Loucy (cell line): ENCODE results near the gene SYNJ2.

Experiments used
- H2AFZ ChIP-seq: fragments of 200-600 bp; sonication (generic); 2 replicates; pipeline ENCODE4 v1.6.0; 2016; ENCODE audit warnings: antibody characterized with exemption, mild to moderate bottlenecking, low read length, moderate library complexity
- H3F3A ChIP-seq: fragments of 200-600 bp; 2 replicates; pipeline ENCODE4 v1.6.0; 2016; ENCODE audit warnings: antibody characterized with exemption, low read depth, mild to moderate bottlenecking
- H3K27me3 ChIP-seq: fragments of 200-600 bp; sonication (generic); 2 replicates; pipeline ENCODE4 v1.6.1; 2014; ENCODE audit warnings: low read length, mild to moderate bottlenecking; ENCODE audit not compliant: insufficient read depth, poor library complexity, severe bottlenecking
- H3K36me3 ChIP-seq: fragments of 200-600 bp; sonication (generic); 2 replicates; pipeline ENCODE4 v1.6.1; 2016; ENCODE audit warnings: low read length; ENCODE audit not compliant: insufficient read depth
- H3K4me1 ChIP-seq: fragments of 200-600 bp; sonication (generic); 2 replicates; pipeline ENCODE4 v1.5.1; 2014; ENCODE audit warnings: low read length, mild to moderate bottlenecking; ENCODE audit not compliant: insufficient read depth, poor library complexity, severe bottlenecking
- H3K4me2 ChIP-seq: fragments of 200-600 bp; sonication (generic); 2 replicates; pipeline ENCODE4 v1.6.0; 2014; ENCODE audit warnings: antibody characterized with exemption, low read length, low read depth, mild to moderate bottlenecking; ENCODE audit not compliant: poor library complexity, severe bottlenecking
- H3K4me3 ChIP-seq: fragments of 200-600 bp; sonication (generic); 2 replicates; pipeline ENCODE4 v1.5.1; 2014; ENCODE audit warnings: low read length, mild to moderate bottlenecking, mixed read lengths; ENCODE audit not compliant: poor library complexity, severe bottlenecking
- H3K79me2 ChIP-seq: fragments of 200-600 bp; sonication (generic); 2 replicates; pipeline ENCODE4 v1.6.1; 2014; ENCODE audit warnings: low read length; ENCODE audit not compliant: insufficient read depth
- H3K9ac ChIP-seq: fragments of 200-600 bp; sonication (generic); 2 replicates; pipeline ENCODE4 v1.6.0; 2014; ENCODE audit warnings: mild to moderate bottlenecking, low read depth, low read length, moderate library complexity; ENCODE audit not compliant: poor library complexity, severe bottlenecking
- H3K9me2 ChIP-seq: fragments of 200-600 bp; sonication (generic); replicated peaks from 2 replicates; pipeline ENCODE4 v1.6.1; 2016; ENCODE audit warnings: low read depth, low read length, mixed read lengths
- H3K9me3 ChIP-seq: fragments of 200-600 bp; sonication (generic); 2 replicates; pipeline ENCODE4 v1.6.1; 2014; ENCODE audit warnings: mild to moderate bottlenecking, antibody characterized with exemption, low read length, low read depth; ENCODE audit not compliant: insufficient read depth
- H4K20me1 ChIP-seq: fragments of 200-600 bp; sonication (generic); 2 replicates; pipeline ENCODE4 v1.6.0; 2014; ENCODE audit warnings: antibody characterized with exemption, low read length, mild to moderate bottlenecking; ENCODE audit not compliant: insufficient read depth, poor library complexity, severe bottlenecking
- EZH2phosphoT487 ChIP-seq: fragments of 200-600 bp; IDR thresholded peaks from 2 replicates; pipeline ENCODE4 v1.6.1; 2018; ENCODE audit warnings: antibody characterized with exemption, mild to moderate bottlenecking, moderate library complexity, borderline replicate concordance
- TF ChIP-seq, protein P1 (sequence below): fragments of 200-600 bp; sonication (generic); conservative IDR thresholded peaks from 2 replicates; pipeline ENCODE4 v1.5.1; 2014; ENCODE audit warnings: mild to moderate bottlenecking, antibody characterized with exemption, low read length

Gene SYNJ2

DNA sequence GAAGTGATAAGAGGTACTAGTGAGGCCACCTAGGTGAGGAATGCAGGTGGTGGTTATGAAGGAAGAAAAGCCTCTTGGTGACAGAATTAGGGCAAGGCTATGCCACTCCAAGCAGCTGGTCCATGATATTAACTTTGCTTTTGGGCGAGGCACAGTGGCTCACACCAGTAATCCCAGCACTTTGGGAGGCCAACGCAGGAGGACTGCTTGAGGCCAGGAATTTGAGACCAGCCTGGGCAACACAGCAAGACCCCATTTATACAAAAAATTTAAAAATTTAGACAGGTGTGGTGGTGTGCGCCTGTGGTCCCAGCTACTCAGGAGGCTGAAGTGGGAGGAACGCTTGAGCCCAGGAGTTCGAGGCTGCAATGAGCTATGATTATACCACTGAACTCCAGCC lies 130.3 kb downstream of the SYNJ2 start:
- H3K9me2 ChIP-seq: no peaks in the 10 kb centered on the region
- no peaks in the 10 kb centered on the region for H3K79me2 ChIP-seq
- H3K4me2 ChIP-seq: no peak overlapping the region
- TF ChIP-seq, protein P1, sequence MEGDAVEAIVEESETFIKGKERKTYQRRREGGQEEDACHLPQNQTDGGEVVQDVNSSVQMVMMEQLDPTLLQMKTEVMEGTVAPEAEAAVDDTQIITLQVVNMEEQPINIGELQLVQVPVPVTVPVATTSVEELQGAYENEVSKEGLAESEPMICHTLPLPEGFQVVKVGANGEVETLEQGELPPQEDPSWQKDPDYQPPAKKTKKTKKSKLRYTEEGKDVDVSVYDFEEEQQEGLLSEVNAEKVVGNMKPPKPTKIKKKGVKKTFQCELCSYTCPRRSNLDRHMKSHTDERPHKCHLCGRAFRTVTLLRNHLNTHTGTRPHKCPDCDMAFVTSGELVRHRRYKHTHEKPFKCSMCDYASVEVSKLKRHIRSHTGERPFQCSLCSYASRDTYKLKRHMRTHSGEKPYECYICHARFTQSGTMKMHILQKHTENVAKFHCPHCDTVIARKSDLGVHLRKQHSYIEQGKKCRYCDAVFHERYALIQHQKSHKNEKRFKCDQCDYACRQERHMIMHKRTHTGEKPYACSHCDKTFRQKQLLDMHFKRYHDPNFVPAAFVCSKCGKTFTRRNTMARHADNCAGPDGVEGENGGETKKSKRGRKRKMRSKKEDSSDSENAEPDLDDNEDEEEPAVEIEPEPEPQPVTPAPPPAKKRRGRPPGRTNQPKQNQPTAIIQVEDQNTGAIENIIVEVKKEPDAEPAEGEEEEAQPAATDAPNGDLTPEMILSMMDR: no peak
- no peak for TF ChIP-seq EZH2phosphoT487
- no peaks in the 10 kb centered on the region for H3K9me3 ChIP-seq
- no peak overlapping the region for H2AFZ ChIP-seq
- no peaks in the 10 kb centered on the region for H4K20me1 ChIP-seq
- no peaks in the 10 kb centered on the region for H3K27me3 ChIP-seq
- H3K36me3 ChIP-seq: peaks cover 59% of the 10 kb centered on the region; the same call in 1 of the 2 replicates
- no peaks in the 10 kb centered on the region for H3K4me1 ChIP-seq
- no peak overlapping the region for H3K9ac ChIP-seq
- H3K4me3 ChIP-seq: no peak overlapping the region
- no peaks in the 10 kb centered on the region for H3F3A ChIP-seq

DNA sequence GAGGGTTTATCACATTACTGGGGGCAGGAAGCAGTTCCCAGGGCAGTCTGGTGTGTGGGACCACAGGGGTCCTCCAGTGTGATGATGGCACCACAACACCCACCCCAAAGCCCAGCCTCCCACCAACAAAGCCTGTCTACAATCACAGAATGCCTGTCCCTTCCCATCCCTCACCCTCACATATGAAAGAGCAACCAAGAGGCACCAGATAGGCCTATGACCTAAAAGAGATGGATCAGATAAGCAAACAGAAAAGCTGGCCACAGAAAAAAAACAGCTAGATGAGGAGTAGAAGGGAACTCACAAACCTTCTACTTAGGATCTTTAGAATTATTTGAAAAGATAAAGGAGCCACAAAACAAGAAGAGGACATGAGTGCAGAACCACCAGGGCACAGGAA lies 132.1 kb downstream of the SYNJ2 start:
- no peaks in the 10 kb centered on the region for H4K20me1 ChIP-seq
- H3K4me2 ChIP-seq: no peak overlapping the region
- H2AFZ ChIP-seq: no peak overlapping the region
- H3K36me3 ChIP-seq: peaks cover 70% of the 10 kb centered on the region; the same call in 1 of the 2 replicates
- no peaks in the 10 kb centered on the region for H3K79me2 ChIP-seq
- no peaks in the 10 kb centered on the region for H3K9me3 ChIP-seq
- TF ChIP-seq, protein P1: no peak
- no peak for TF ChIP-seq EZH2phosphoT487
- H3K27me3 ChIP-seq: no peaks in the 10 kb centered on the region
- no peak overlapping the region for H3K9ac ChIP-seq
- no peaks in the 10 kb centered on the region for H3K9me2 ChIP-seq
- no peak overlapping the region for H3K4me3 ChIP-seq
- no peaks in the 10 kb centered on the region for H3F3A ChIP-seq
- H3K4me1 ChIP-seq: no peaks in the 10 kb centered on the region

DNA sequence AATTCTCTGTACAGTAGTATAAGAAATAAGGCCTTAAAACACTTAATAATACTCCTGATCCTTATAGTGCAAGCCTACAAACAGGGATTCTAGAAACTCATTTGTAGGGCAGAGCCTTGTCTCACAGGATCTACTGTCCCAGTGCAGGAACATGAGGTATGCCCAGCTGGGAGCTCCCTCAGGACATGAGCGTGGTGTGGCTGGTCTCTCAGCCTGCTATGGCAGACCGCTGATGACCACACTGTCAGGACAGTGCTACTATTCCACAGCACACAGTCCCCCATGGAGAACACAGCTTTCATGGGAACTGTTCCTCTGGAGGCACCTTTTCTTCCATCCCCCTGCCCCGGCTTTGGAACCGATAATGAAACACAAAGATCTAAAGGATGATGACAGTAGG lies 133.4 kb downstream of the SYNJ2 start:
- Histone ChIP-seq H3K36me3 (peaks cover 65% of the 10 kb centered on the region; the same call in 1 of the 2 replicates), H3K79me2 (no peaks in the 10 kb centered on the region)
- TF ChIP-seq, protein P1: no peak
- TF ChIP-seq EZH2phosphoT487: no peak

More for the DNA sequence above, 133.4 kb downstream of the SYNJ2 start:
- Histone ChIP-seq H3K9ac (no peak overlapping the region), H3K4me3 (no peak overlapping the region), H3K9me2 (no peaks in the 10 kb centered on the region), H3K9me3 (no peaks in the 10 kb centered on the region), H3K4me1 (no peaks in the 10 kb centered on the region), H4K20me1 (no peaks in the 10 kb centered on the region), H3K27me3 (no peaks in the 10 kb centered on the region), H3F3A (no peaks in the 10 kb centered on the region), H3K4me2 (no peak overlapping the region), H2AFZ (no peak overlapping the region)
